A549 (cell line): ENCODE measurements around the gene DDX21.

ENCODE experiments used
- CBX2 ChIP-seq: fragments of 200-600 bp; sonication (generic); IDR thresholded peaks from 2 replicates; pipeline ENCODE4 v1.6.1; 2016; ENCODE audit warnings: low read depth, mild to moderate bottlenecking, borderline replicate concordance
- EP300 ChIP-seq, 2 experiments: fragments of >200 bp; sonication (Bioruptor Twin); formaldehyde crosslinking; IDR thresholded peaks; 2 replicates in 1 of 2; 3 replicates in 1 of 2; pipeline ENCODE4 v1.6.1; 2016 to 2017
- KDM5A ChIP-seq: fragments of 200-600 bp; sonication (generic); IDR thresholded peaks from 2 replicates; pipeline ENCODE4 v1.6.1; 2016; ENCODE audit warnings: antibody characterized with exemption, mild to moderate bottlenecking
- NFE2L2 ChIP-seq: fragments of 150-350 bp; conservative IDR thresholded peaks from 2 replicates; pipeline ENCODE4 v1.6.1; 2014; ENCODE audit warnings: low read length
- SMC3 ChIP-seq: fragments of >200 bp; sonication (Bioruptor Twin); formaldehyde crosslinking; IDR thresholded peaks from 3 replicates; pipeline ENCODE4 v1.6.1; 2018; ENCODE audit warnings: inconsistent platforms
- TF ChIP-seq, protein P1 (sequence below): fragments of >200 bp; sonication (Bioruptor Twin); formaldehyde crosslinking; IDR thresholded peaks from 3 replicates; pipeline ENCODE4 v1.5.1; 2016

DNA sequence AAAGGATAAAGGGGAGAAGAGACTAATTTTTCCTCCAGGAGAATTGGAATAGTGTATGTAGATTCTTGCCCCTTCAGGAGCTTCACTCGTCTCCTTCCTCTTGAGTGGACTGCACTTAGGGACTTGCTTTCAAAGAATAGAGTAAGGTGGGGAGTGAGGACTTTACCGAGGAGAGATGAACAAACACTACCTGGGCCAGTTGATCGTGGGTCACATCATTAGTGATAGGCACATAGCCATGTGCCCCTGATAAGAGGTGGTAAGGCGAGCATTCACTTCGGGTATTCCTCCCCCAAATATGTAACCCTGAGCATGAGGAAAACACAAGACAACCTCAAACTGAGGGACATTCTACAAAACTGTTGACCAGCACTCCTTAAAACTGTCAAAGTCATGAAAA, 18.0 kb downstream of the DDX21 start:
- TF ChIP-seq NFE2L2 (no peak), CBX2 (no peak), KDM5A (no peak), EP300 (IDR thresholded peaks at IDR 0.05) (no peak), SMC3 (no peak)
- TF ChIP-seq, protein P1, sequence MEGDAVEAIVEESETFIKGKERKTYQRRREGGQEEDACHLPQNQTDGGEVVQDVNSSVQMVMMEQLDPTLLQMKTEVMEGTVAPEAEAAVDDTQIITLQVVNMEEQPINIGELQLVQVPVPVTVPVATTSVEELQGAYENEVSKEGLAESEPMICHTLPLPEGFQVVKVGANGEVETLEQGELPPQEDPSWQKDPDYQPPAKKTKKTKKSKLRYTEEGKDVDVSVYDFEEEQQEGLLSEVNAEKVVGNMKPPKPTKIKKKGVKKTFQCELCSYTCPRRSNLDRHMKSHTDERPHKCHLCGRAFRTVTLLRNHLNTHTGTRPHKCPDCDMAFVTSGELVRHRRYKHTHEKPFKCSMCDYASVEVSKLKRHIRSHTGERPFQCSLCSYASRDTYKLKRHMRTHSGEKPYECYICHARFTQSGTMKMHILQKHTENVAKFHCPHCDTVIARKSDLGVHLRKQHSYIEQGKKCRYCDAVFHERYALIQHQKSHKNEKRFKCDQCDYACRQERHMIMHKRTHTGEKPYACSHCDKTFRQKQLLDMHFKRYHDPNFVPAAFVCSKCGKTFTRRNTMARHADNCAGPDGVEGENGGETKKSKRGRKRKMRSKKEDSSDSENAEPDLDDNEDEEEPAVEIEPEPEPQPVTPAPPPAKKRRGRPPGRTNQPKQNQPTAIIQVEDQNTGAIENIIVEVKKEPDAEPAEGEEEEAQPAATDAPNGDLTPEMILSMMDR: no peak
